GM18951 (cell line): ENCODE measurements around the gene PLK1.
"Not testable (repeated sequence)": the region's sequence is repeated elsewhere in the genome, so short reads cannot be mapped to it uniquely, and the experiment has no call there.

Source experiments
- POLR2A ChIP-seq: IDR thresholded peaks from 4 replicates; pipeline ENCODE4 v1.6.1; 2011; ENCODE audit warnings: mild to moderate bottlenecking; ENCODE audit not compliant: insufficient read length, insufficient read depth; ENCODE audit errors: extremely low read depth
- in situ Hi-C: fragments of 300-500 bp; cut with MboI; formaldehyde crosslinking; loops from one replicate; pipeline ENCODE4 v1.12.0; 2022; ENCODE audit warnings: low sequenced_read_pairs, mixed read lengths, inconsistent platforms; ENCODE audit not compliant: unreplicated experiment

Gene PLK1

GRCh38 chr16:23710504-23710903 is 31.8 kb downstream of the PLK1 start:
- TF ChIP-seq POLR2A, result no peak
- in situ Hi-C loops, result no loop called here

GRCh38 chr16:23711785-23712184 is 33.1 kb downstream of the PLK1 start:
- TF ChIP-seq POLR2A, result no peak
- in situ Hi-C loops, result no loop called here

GRCh38 chr16:23712976-23713375 is 34.3 kb downstream of the PLK1 start, which contains the start of gene ERN2:
ERN2 (minus strand) TSS chr16:23713222; CDS start chr16:23713187, 35 bp downstream.
- in situ Hi-C loops, result no loop called here
- TF ChIP-seq POLR2A, result no peak

GRCh38 chr16:23716484-23716883 is 37.8 kb downstream of the PLK1 start:
- no peak for TF ChIP-seq POLR2A
- in situ Hi-C loops, result no loop called here

GRCh38 chr16:23722613-23723240 is 44.0 kb downstream of the PLK1 start:
- in situ Hi-C loops, result not testable (repeated sequence)

GRCh38 chr16:23724096-23724784 is 45.6 kb downstream of the PLK1 start:
- TF ChIP-seq POLR2A, result no peak
- in situ Hi-C loops, result no loop called here

- in situ Hi-C loops, result no loop called here
- TF ChIP-seq POLR2A, result no peak
These were observed 46.1 kb downstream of the PLK1 start for GRCh38 chr16:23724785-23725131.

GRCh38 chr16:23726710-23727109 is 48.0 kb downstream of the PLK1 start:
- in situ Hi-C loops, result no loop called here
- no peak for TF ChIP-seq POLR2A

- in situ Hi-C loops, result no loop called here
- TF ChIP-seq POLR2A, result no peak
These were observed 49.4 kb downstream of the PLK1 start for GRCh38 chr16:23728112-23728477.

- in situ Hi-C loops, result no loop called here
- TF ChIP-seq POLR2A, result no peak
These were observed 51.1 kb downstream of the PLK1 start for GRCh38 chr16:23729503-23730424.

GRCh38 chr16:23734176-23734893 is 55.6 kb downstream of the PLK1 start:
- TF ChIP-seq POLR2A, result no peak
- in situ Hi-C loops, result no loop called here

GRCh38 chr16:23737423-23738028 is 58.8 kb downstream of the PLK1 start:
- in situ Hi-C loops, result not testable (repeated sequence)

GRCh38 chr16:23739516-23739915 is 60.8 kb downstream of the PLK1 start:
- in situ Hi-C loops, result no loop called here
- no peak for TF ChIP-seq POLR2A
